22Rv1 (cell line): ENCODE results near the gene DMAP1.
A peak's percentile ranks its signal among the peaks of the same experiment; 100 is the strongest.
"Not testable (repeated sequence)": the region's sequence is repeated elsewhere in the genome, so short reads cannot be mapped to it uniquely, and the experiment has no call there.

ENCODE experiments used
- H3K27ac ChIP-seq: fragments of 450-650 bp; 2 replicates; pipeline ENCODE4 v1.5.1; 2017
- CTCF ChIP-seq: fragments of 450-650 bp; IDR thresholded peaks from 2 replicates; pipeline ENCODE4 v1.5.1; 2017; ENCODE audit warnings: mild to moderate bottlenecking
- ZFX ChIP-seq: fragments of 450-650 bp; IDR thresholded peaks from 2 replicates; pipeline ENCODE4 v1.6.1; 2017; ENCODE audit warnings: antibody characterized with exemption, borderline replicate concordance

The DMAP1 gene

GRCh38 chr1:44213222-44214112, at the start of gene DMAP1:
TSS of gene DMAP1 (plus strand) at chr1:44213471. CDS start at chr1:44213754, 283 bp downstream.
- peak within 1 kb of the TSS; percentile 47 for H3K27ac ChIP-seq
- TF ChIP-seq ZFX (no peak), CTCF (no peak)

DNA sequence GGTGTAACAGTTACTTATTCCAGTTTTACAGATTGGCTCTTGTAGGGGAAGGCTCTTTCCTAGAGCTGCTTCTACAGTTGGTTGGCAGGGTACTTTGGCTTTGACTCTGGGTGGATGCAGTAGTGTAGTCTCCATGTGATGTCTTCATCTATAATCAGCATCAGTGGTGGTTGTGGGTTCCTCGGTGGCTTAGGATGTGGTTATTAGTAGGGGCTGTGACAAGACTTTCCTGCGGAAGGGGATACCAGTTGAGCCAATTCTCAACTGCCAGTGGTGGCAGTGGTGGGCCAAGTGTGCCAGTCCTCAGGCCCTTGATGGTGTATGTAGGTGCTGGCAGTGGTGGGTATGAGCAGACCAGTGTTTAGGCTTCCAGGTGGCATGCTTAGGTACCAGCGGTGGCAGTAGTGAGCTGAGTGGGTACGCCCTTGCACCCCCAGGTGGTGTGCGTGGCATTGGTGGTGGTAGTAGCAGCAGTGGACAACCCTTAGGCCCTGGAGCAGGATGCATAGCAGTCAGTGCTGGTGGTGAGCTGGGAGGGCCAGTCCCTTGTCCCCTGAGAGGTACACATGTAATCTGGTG, 44.7 kb upstream of the DMAP1 start:
- 0 out of 2 replicates have a peak, but pooled peaks have one; percentile 4 for TF ChIP-seq CTCF
- no peak for TF ChIP-seq ZFX

DNA sequence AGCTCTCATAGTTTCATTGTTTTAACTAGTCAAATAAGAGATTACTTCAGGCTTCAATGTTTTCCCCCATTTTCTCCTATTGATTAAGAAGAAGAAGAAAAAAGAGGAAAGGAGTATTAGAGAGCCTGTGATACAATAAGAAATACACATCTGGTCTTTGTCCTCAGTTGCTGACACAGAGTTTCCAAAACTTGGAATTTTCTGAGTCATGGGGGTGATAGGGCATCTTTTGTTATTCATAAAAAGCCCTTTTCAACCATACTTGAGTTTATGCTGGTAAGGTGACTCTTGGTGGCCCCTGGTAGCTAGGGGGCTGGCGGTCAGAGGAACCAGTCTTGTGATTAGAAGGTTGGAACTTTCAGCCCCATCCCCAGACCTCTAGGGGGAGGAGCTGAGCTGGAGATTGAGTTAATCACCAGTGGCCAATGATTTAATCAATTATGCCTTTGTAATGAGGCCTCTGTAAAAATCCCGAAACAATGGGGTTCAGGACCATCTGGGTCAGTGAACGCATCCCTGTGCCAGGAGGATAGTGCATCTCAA, 42.9 kb upstream of the DMAP1 start:
- TF ChIP-seq ZFX (no peak), CTCF (peak; percentile 11; the same call in 1 of the 2 replicates)
- H3K27ac ChIP-seq = no peak overlapping the region

More for the DNA sequence above, 44.7 kb upstream of the DMAP1 start:
- H3K27ac ChIP-seq = no peak overlapping the region

- TF ChIP-seq CTCF (no peak), ZFX (no peak)
- no peak overlapping the region for H3K27ac ChIP-seq
These were observed 38.6 kb upstream of the DMAP1 start for GRCh38 chr1:44174630-44175029.

- no peak overlapping the region for H3K27ac ChIP-seq
- TF ChIP-seq CTCF = no peak
- TF ChIP-seq ZFX = no peak
These were observed 12.9 kb upstream of the DMAP1 start for GRCh38 chr1:44200336-44200735.

- H3K27ac ChIP-seq = not testable (repeated sequence)
These were observed 6.7 kb upstream of the DMAP1 start for GRCh38 chr1:44206545-44206944.

- no peak overlapping the region for H3K27ac ChIP-seq
- TF ChIP-seq CTCF (no peak), ZFX (no peak)
These were observed 5.0 kb upstream of the DMAP1 start for GRCh38 chr1:44208226-44208625.
